IMR-90 (cell line): ENCODE data around the gene SRD5A3. TPM values are rescaled to one million over a fixed set of nuclear protein-coding genes. Genes with fewer than 3 reads are reported as not detected.

ENCODE experiments used
- ATAC-seq: fragments of 200-7000 bp; cut with Tn5 transposase; 2 replicates; pipeline ENCODE4 v1.9.1; 2020; ENCODE audit warnings: low read depth, mild to moderate bottlenecking, moderate library complexity
- BruUV-seq: library from RNA; stranded (reverse); fragments of 400-500 nt; replicated peaks from 2 replicates; lab custom pipeline; 2021; lab: Mats Ljungman, UMichigan
- CTCF ChIA-PET: fragments of 300-600 bp; formaldehyde crosslinking; extraction: SDS; loops from one replicate; lab custom pipeline; 2021; ENCODE audit warnings: antibody characterized with exemption; lab: Yijun Ruan, JAX
- POLR2A ChIA-PET: fragments of 300-600 bp; sonication (Branson Sonifier 250); formaldehyde crosslinking; loops from one replicate; lab custom pipeline; 2022; ENCODE audit warnings: antibody characterized with exemption; ENCODE audit not compliant: unreplicated experiment; lab: Charles Lee
- DNase-seq: peaks from one replicate; pipeline ENCODE4 v3.0.0; 2013
- H2AFZ ChIP-seq: replicated peaks from 2 replicates; pipeline ENCODE3; 2013; ENCODE audit warnings: low read length, mild to moderate bottlenecking; ENCODE audit not compliant: poor library complexity
- H2AK5ac ChIP-seq: 2 replicates; pipeline ENCODE4 v1.6.1; 2013; ENCODE audit warnings: low read depth, low read length, inconsistent platforms
- H2AK9ac ChIP-seq: replicated peaks from 2 replicates; pipeline ENCODE3; 2013; ENCODE audit warnings: mild to moderate bottlenecking, low read depth, low read length, moderate library complexity; ENCODE audit not compliant: poor library complexity
- H2BK120ac ChIP-seq: 2 replicates; pipeline ENCODE4 v1.6.1; 2013; ENCODE audit warnings: low read depth, low read length, inconsistent platforms
- H2BK15ac ChIP-seq: 3 replicates; pipeline ENCODE4 v1.6.1; 2013; ENCODE audit warnings: low read depth, low read length, inconsistent platforms
- H2BK20ac ChIP-seq: 2 replicates; pipeline ENCODE4 v1.6.1; 2013; ENCODE audit warnings: low read depth, mild to moderate bottlenecking, inconsistent platforms, low read length, moderate library complexity
- H2BK5ac ChIP-seq: 2 replicates; pipeline ENCODE4 v1.6.1; 2013; ENCODE audit warnings: mild to moderate bottlenecking, low read depth, low read length, inconsistent platforms; ENCODE audit not compliant: poor library complexity, severe bottlenecking
- H3K14ac ChIP-seq: replicated peaks from 2 replicates; pipeline ENCODE4 v1.6.1; 2013; ENCODE audit warnings: low read depth, low read length, inconsistent platforms
- H3K18ac ChIP-seq: 2 replicates; pipeline ENCODE4 v1.6.1; 2013; ENCODE audit warnings: low read depth, low read length, control low read depth
- H3K23ac ChIP-seq: 2 replicates; pipeline ENCODE4 v1.6.1; 2013; ENCODE audit warnings: low read depth, low read length, inconsistent platforms
- H3K27ac ChIP-seq: 2 replicates; pipeline ENCODE4 v1.5.1; 2013; ENCODE audit warnings: mild to moderate bottlenecking, control low read depth, low read length; ENCODE audit not compliant: insufficient read depth
- H3K27me3 ChIP-seq: 2 replicates; pipeline ENCODE4 v1.6.1; 2013; ENCODE audit warnings: low read length; ENCODE audit not compliant: control insufficient read depth, insufficient read depth
- H3K36me3 ChIP-seq: 2 replicates; pipeline ENCODE4 v1.6.1; 2013; ENCODE audit warnings: low read length, mixed read lengths; ENCODE audit not compliant: control insufficient read depth, insufficient read depth
- H3K4ac ChIP-seq: 2 replicates; pipeline ENCODE4 v1.6.1; 2013; ENCODE audit warnings: low read depth, low read length, inconsistent platforms
- H3K4me1 ChIP-seq: 2 replicates; pipeline ENCODE4 v1.6.1; 2013; ENCODE audit warnings: low read length, mixed read lengths; ENCODE audit not compliant: control insufficient read depth, insufficient read depth
- H3K4me2 ChIP-seq: 2 replicates; pipeline ENCODE4 v1.6.1; 2013; ENCODE audit warnings: low read depth, mild to moderate bottlenecking, control low read depth, low read length, moderate library complexity
- H3K4me3 ChIP-seq: 2 replicates; pipeline ENCODE4 v1.5.1; 2013; ENCODE audit warnings: low read depth, mild to moderate bottlenecking, control low read depth, low read length, moderate library complexity; ENCODE audit not compliant: insufficient read depth
- H3K56ac ChIP-seq: 2 replicates; pipeline ENCODE4 v1.6.1; 2013; ENCODE audit warnings: low read length, inconsistent platforms; ENCODE audit not compliant: insufficient read depth; ENCODE audit errors: extremely low read depth
- H3K79me1 ChIP-seq, 2 experiments: 2 replicates each; pipeline ENCODE4 v1.6.1; 2013; ENCODE audit warnings: low read length in 2 of 2, inconsistent platforms in 1 of 2, low read depth in 1 of 2
- H3K9ac ChIP-seq: 2 replicates; pipeline ENCODE4 v1.6.1; 2013; ENCODE audit warnings: low read depth, low read length, control low read depth
- H3K9me1 ChIP-seq: 2 replicates; pipeline ENCODE4 v1.6.1; 2013; ENCODE audit warnings: low read length, inconsistent platforms; ENCODE audit not compliant: insufficient read depth
- H3K9me3 ChIP-seq: 2 replicates; pipeline ENCODE4 v1.6.1; 2013; ENCODE audit warnings: low read length; ENCODE audit not compliant: control insufficient read depth, insufficient read depth
- H4K20me1 ChIP-seq: 2 replicates; pipeline ENCODE4 v1.6.1; 2013; ENCODE audit warnings: low read length, inconsistent platforms; ENCODE audit not compliant: insufficient read depth
- H4K5ac ChIP-seq: 2 replicates; pipeline ENCODE4 v1.6.1; 2013; ENCODE audit warnings: mild to moderate bottlenecking, low read depth, low read length, control low read depth
- H4K8ac ChIP-seq, 2 experiments: 2 replicates each; pipeline ENCODE4 v1.6.1; 2013; ENCODE audit warnings: low read depth in 2 of 2, low read length in 2 of 2, control low read depth in 1 of 2, inconsistent platforms in 1 of 2
- H4K91ac ChIP-seq: 2 replicates; pipeline ENCODE4 v1.6.1; 2013; ENCODE audit warnings: low read depth, low read length, inconsistent platforms; ENCODE audit not compliant: insufficient read depth
- CEBPB ChIP-seq: IDR thresholded peaks from 2 replicates; pipeline ENCODE4 v1.6.1; 2012; ENCODE audit warnings: low read depth, low read length, improper control_type of control experiment
- CHD1 ChIP-seq: IDR thresholded peaks from 2 replicates; pipeline ENCODE4 v1.6.1; 2012; ENCODE audit warnings: low read depth, low read length, improper control_type of control experiment
- CTCF ChIP-seq: conservative IDR thresholded peaks from 2 replicates; pipeline ENCODE4 v1.5.1; 2012; ENCODE audit warnings: mild to moderate bottlenecking, low read depth, low read length, improper control_type of control experiment
- ELK1 ChIP-seq: fragments of 150-350 bp; IDR thresholded peaks from 2 replicates; pipeline ENCODE4 v1.6.1; 2016; ENCODE audit warnings: low read depth, mild to moderate bottlenecking, low read length, moderate library complexity, borderline replicate concordance
- FOS ChIP-seq: fragments of 150-350 bp; IDR thresholded peaks from 2 replicates; pipeline ENCODE4 v1.6.1; 2016; ENCODE audit warnings: low read depth, low read length
- MAFK ChIP-seq: IDR thresholded peaks from 2 replicates; pipeline ENCODE4 v1.6.1; 2012; ENCODE audit warnings: low read depth, low read length, improper control_type of control experiment
- MAZ ChIP-seq: IDR thresholded peaks from 2 replicates; pipeline ENCODE4 v1.6.1; 2012; ENCODE audit warnings: low read depth, mild to moderate bottlenecking, low read length, improper control_type of control experiment, moderate library complexity, borderline replicate concordance
- MXI1 ChIP-seq: IDR thresholded peaks from 2 replicates; pipeline ENCODE4 v1.6.1; 2012; ENCODE audit warnings: low read depth, mild to moderate bottlenecking, low read length, moderate library complexity, borderline replicate concordance
- NFE2L2 ChIP-seq: fragments of 150-350 bp; IDR thresholded peaks from 2 replicates; pipeline ENCODE4 v1.6.1; 2016; ENCODE audit warnings: low read depth, mild to moderate bottlenecking, low read length
- POLR2A ChIP-seq: IDR thresholded peaks from 2 replicates; pipeline ENCODE4 v1.6.1; 2012; ENCODE audit warnings: mild to moderate bottlenecking, low read depth, low read length
- RAD21 ChIP-seq: IDR thresholded peaks from 2 replicates; pipeline ENCODE4 v1.6.1; 2012; ENCODE audit warnings: low read length, improper control_type of control experiment
- RFX5 ChIP-seq: IDR thresholded peaks from 2 replicates; pipeline ENCODE4 v1.8.0; 2012; ENCODE audit warnings: low read depth, mild to moderate bottlenecking, low read length, moderate library complexity
- SMC3 ChIP-seq: fragments of 150-350 bp; IDR thresholded peaks from 2 replicates; pipeline ENCODE4 v1.6.1; 2016; ENCODE audit warnings: low read depth, mild to moderate bottlenecking, antibody characterized with exemption, low read length, moderate library complexity
- USF2 ChIP-seq: fragments of 150-350 bp; IDR thresholded peaks from 2 replicates; pipeline ENCODE4 v1.6.1; 2017; ENCODE audit warnings: mild to moderate bottlenecking, antibody characterized with exemption, low read length, low read depth
- WGBS, 2 experiments: methylation state at CpG; one replicate each; pipeline versions ENCODE4 v1.1.5 to v1.1.7; 2013; ENCODE audit warnings: missing lambda C conversion rate in 2 of 2; ENCODE audit not compliant: insufficient read length in 1 of 2; ENCODE audit errors: extremely low coverage in 2 of 2; 5-methylcytosine and 5-hydroxymethylcytosine counted together
- dilution Hi-C: fragments of 300-500 bp; cut with HindIII; formaldehyde crosslinking; loops from one replicate; pipeline ENCODE4 v1.14.3; 2018; ENCODE audit warnings: low sequenced_read_pairs; ENCODE audit not compliant: unreplicated experiment
- in situ Hi-C: fragments of 300-500 bp; cut with MboI; formaldehyde crosslinking; loops from 3 replicates; pipeline ENCODE4 v1.14.3; 2019; ENCODE audit warnings: low sequenced_read_pairs, inconsistent platforms, mixed read lengths
- intact Hi-C: fragments of 100-400 bp; cut with micrococcal nuclease; formaldehyde crosslinking; loops from 2 replicates; pipeline ENCODE4 v1.10.0; 2022
- polyA plus RNA-seq, 3 experiments: library from polyadenylated mRNA; depleted of rRNA; stranded (reverse); fragments of >200 nt; gene quantifications; 2 replicates each; pipeline ENCODE4 v1.2.3, GENCODE V29; 2012; ENCODE audit warnings: low replicate concordance in 1 of 3
- total RNA-seq: library from RNA; depleted of rRNA; stranded (reverse); fragments of >200 nt; gene quantifications from 2 replicates; pipeline ENCODE4 v1.2.3, GENCODE V29; 2012

The SRD5A3 gene
- total and polyA plus RNA-seq, 2 of the 4 experiments (the other 2 are of a cell fraction): 5.6 to 6.8 TPM

- H3K4me1 ChIP-seq: peaks cover 5% of the 10 kb centered on the region
- H3K36me3 ChIP-seq: peaks cover 9% of the 10 kb centered on the region
- WGBS, 2 experiments: no CpG with 5 or more reads among the region's 1 CpG
- ChIA-PET CTCF (interaction anchor here (0.6 to 0.7 kb wide), 2 partner anchors 239 to 595 kb away, joined by 3 to 4 read pairs; no protein-coding TSS in a partner anchor), POLR2A (interaction anchor here (0.6 to 0.7 kb wide), 2 partner anchors 918 to 1037 kb away, joined by 3 to 9 read pairs; partner anchors contain the start of gene PPAT)
- DNase-seq (peak; percentile 75), ATAC-seq (no peak)
- TF ChIP-seq NFE2L2 (no peak), FOS (peak; percentile 33; the same call in 1 of the 2 replicates), USF2 (no peak), CTCF (no peak), CHD1 (no peak), MXI1 (peak; percentile 42; the same call in 1 of the 2 replicates), SMC3 (no peak), ELK1 (no peak), RFX5 (no peak), POLR2A (no peak; the same call in 1 of the 2 replicates), MAZ (no peak), MAFK (no peak), RAD21 (no peak), CEBPB (no peak)
- H3K9me1 ChIP-seq: peaks cover 3% of the 10 kb centered on the region; the same call in 1 of the 2 replicates
- 0 out of 2 replicates have a peak overlapping the region, but pooled peaks have one; percentile 29 for H3K14ac ChIP-seq
- peak overlapping the region; percentile 99; the same call in 1 of the 2 replicates for H3K9ac ChIP-seq
- peak overlapping the region; percentile 29; the same call in 1 of the 2 replicates for H3K56ac ChIP-seq
- no peak overlapping the region for H3K4ac ChIP-seq
- H2BK15ac ChIP-seq: no peak overlapping the region
- H2AFZ ChIP-seq: no peak overlapping the region
- H2BK20ac ChIP-seq: no peak overlapping the region
- peak overlapping the region; percentile 47; the same call in 1 of the 2 replicates for H4K5ac ChIP-seq
- H2AK5ac ChIP-seq: no peak overlapping the region
- H3K27ac ChIP-seq: peak overlapping the region; percentile 38; the same call in 1 of the 2 replicates
- H4K91ac ChIP-seq: no peak overlapping the region
- peaks cover 57% of the 10 kb centered on the region for H4K20me1 ChIP-seq
- no TSS peak for BruUV-seq
- no peaks in the 10 kb centered on the region for H3K27me3 ChIP-seq
- H3K23ac ChIP-seq: peak overlapping the region; percentile 32; the same call in 1 of the 2 replicates
- in situ Hi-C loops: no loop called here
- peak overlapping the region; percentile 95 for H2BK5ac ChIP-seq
- dilution Hi-C loops: no loop called here
- peak overlapping the region; percentile 99 for H3K4me3 ChIP-seq
- H3K18ac ChIP-seq: peak overlapping the region; percentile 70; the same call in 1 of the 2 replicates
- H2BK120ac ChIP-seq: no peak overlapping the region
- H3K79me1 ChIP-seq: peaks cover 2 to 7% of the 10 kb centered on the region in 2 experiments; a peak in 2 of 4 replicates
- intact Hi-C loops: no loop called here
- H3K9me3 ChIP-seq: no peaks in the 10 kb centered on the region
- no peak overlapping the region for H2AK9ac ChIP-seq
- H4K8ac ChIP-seq: no peak overlapping the region
- peak overlapping the region; percentile 91 for H3K4me2 ChIP-seq
Observed at GRCh38 chr4:55398461-55398860, 52.4 kb downstream of the SRD5A3 start.
